ENCODE results near the gene SBK1.

SBK1 gene

DNA sequence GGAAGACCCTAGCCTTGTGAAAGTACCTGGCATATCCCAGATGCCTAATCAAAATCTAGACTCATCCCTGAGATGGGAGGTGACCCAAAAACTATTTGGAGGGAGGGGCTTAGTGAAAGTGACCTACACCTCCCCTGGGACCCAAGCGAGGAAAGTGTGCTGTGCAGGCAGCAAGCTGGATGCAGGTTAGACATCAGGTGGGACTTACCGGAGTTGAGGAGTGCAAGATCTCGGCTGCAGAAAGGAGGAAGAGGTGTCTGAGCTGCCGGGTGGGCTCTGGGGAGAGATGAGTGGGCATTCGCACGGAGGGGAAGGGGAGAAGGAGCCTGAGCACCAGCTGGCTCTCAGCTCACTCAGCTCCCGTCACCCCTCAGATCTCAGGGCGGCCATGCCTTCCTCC lies 10.3 kb upstream of the SBK1 start:
- DNase-seq (ENCODE audit: low read depth) = no peak

GRCh38 chr16:28283173-28283572 lies 9.2 kb upstream of the SBK1 start:
- DNase-seq (ENCODE audit: low read depth) = no peak

- DNase-seq (ENCODE audit: low read depth) = no peak
These were observed 8.3 kb upstream of the SBK1 start for GRCh38 chr16:28283798-28284577.

DNA sequence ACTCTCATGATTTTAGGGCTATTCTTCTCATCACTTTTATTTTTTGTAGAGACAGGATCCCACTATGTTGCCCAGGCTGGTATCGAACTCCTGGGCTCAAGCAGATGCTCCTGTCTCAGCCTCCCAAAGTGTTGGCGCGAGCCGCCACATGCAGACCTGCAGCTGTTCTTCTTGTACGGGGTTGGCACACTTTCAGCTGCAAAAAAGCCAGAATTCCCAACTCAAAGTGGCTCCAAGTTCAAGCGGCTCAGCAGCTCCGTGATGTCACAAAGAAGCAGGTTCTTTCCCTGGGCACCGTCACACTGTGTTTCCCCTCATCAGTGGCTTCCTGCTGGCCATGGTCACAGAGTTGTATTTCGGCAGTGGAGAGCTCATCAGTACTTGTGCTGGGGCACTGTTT lies 6.7 kb upstream of the SBK1 start:
- no peak for DNase-seq (ENCODE audit: low read depth)

- no peak for DNase-seq (ENCODE audit: low read depth)
These were observed 4.2 kb upstream of the SBK1 start for GRCh38 chr16:28288114-28288513.

GRCh38 chr16:28289048-28289447 lies 3.3 kb upstream of the SBK1 start:
- DNase-seq (ENCODE audit: low read depth) = no peak

DNA sequence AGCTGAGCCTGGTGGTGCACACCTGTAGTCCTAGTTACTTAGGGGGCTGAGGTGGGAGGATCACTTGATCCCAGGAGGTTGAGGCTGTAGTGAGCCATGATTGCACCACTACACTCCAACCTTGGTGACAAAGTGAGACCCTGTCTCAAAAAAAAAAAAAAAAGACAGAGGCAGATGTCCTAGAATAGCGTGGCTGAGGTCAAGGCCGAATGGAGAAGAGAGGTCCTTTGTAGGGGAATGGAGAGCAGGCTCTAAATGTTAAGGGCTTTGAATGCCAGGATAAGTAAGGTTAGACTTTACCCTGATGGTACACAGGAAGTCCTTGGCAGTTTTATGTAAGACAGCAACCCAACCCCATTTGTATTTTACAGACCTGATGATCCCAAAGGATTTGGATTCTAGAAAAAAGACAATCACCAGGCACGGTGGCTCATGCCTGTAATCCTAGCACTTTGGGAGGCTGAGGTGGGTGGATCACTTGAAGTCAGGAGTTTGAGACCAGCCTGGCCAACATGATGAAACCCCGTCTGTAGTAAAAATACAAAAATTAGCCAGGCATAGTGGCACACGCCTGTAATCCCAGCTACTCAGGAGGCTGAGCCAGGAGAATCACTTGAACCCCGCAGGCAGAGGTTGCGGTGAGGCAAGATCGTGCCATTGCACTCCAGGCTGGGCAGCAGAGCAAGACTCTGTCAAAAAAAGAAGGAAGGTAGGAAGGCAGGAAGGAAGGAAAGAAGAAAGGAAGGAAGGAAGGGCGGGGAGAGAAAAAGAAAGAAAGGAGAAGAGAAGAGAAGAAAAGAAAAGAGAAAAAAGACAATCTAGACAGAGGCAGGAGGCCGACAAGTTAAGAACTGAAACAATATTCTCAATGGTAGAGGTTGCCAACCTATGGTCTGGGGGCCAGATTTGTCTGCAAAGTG lies 2.1 kb upstream of the SBK1 start:
- no peak for DNase-seq (ENCODE audit: low read depth)

DNA sequence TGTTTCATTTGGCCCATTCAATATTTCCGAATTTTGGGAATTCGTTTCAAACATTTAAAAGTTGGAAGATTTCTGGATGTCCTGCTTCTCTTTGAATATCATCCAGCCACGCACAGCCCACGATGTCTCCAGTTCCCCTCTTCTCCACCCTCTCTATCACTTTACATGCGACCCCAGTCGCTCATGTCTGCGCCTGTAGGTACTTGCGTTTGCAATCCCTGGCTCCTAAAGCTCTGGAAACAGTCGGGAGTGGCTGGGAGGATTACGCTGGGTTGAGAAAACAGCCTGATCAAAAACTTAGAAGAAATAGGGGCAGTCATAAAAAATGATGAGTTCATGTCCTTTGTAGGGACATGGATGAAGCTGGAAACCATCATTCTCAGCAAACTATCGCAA lies 1.5 kb upstream of the SBK1 start:
- no peak for DNase-seq (ENCODE audit: low read depth)

GRCh38 chr16:28292731-28293600 lies 641 bp downstream of the SBK1 start:
- DNase-seq (ENCODE audit: low read depth) = no peak

DNA sequence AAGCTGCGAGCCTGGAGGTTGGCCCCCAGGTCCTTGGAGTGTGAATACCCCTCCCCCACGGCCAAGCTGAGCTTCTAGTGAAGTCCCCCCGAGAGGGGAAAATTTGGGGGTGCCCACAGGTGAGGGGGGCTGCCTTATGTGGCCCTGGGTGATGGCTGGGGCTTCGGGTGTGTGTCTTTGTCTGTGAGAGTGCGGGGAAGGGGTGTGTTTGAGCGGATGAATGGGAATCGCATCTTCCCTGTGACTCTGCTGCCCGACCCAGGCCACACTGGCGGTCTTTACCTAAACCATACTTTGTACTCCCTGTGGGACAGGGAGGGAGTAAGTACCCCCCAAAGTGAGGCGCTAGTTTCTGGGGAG lies 1.3 kb downstream of the SBK1 start:
- DNase-seq (ENCODE audit: low read depth) = no peak

DNA sequence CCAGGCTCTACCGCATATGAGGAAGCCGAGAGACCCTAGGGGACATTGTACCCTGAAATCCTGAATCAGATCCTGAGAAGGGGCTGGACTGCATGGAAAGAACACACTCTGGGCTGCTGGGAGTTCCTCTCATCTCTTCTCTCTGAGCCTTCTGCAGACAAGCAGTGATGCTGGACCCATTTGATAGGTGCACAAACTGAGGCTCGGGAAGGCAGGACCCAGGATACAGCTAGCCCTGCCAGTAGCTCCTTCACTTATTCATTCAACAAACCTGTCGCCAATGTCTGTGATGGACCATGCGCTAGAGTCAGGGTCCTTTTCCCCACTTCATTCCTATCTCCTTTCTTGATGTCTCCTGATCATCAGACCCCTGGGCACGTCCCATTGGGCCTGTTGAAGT lies 1.9 kb downstream of the SBK1 start:
- DNase-seq (ENCODE audit: low read depth) = no peak

DNA sequence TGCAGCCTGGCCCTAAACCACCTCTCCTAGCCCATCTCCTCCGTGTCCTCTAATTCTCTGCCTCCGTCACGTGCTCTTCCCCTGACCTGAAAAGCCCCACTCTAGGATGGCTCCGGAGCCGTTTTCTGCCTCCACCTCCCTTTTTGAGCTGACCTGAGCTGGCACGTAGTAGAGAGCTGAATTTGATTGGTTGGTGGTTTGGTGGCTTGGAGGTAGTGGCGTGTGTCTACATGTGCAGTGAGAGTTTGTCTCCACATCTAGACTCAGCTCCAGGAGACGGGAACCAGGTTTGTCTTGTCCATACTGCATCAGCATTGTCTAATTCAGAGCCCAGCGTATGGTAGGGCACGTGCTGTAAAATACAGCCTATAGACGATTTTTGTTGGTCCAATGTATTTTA lies 3.0 kb downstream of the SBK1 start:
- no peak for DNase-seq (ENCODE audit: low read depth)

- no peak for DNase-seq (ENCODE audit: low read depth)
These were observed 5.0 kb downstream of the SBK1 start for GRCh38 chr16:28297308-28297707.

- DNase-seq (ENCODE audit: low read depth) = no peak
These were observed 5.6 kb downstream of the SBK1 start for GRCh38 chr16:28297784-28298510.

GRCh38 chr16:28298511-28298878 lies 6.2 kb downstream of the SBK1 start:
- DNase-seq (ENCODE audit: low read depth) = no peak

GRCh38 chr16:28300327-28300726 lies 8.0 kb downstream of the SBK1 start:
- DNase-seq (ENCODE audit: low read depth) = no peak

DNA sequence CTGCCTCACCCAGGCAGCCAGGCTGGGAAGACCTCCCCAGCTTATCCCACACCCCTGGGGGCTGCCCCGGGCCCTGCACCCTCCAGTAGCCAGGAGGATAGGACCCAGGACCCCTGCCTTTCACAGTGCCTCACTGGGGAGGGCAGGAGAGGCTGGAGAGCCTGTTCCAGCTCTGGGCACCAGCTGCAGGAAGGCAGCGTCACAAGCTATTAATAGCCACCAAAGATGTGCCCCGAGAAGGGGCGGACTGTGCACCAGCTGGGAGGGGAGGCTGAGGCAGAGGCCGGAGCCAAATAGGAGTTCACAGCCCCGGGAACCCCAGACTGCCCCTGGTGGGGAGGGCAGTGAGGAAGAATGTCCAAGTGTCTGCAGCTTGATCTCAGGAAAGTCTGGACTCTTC lies 8.8 kb downstream of the SBK1 start:
- DNase-seq (ENCODE audit: low read depth) = no peak

GRCh38 chr16:28301620-28302019 lies 9.3 kb downstream of the SBK1 start:
- DNase-seq (ENCODE audit: low read depth) = no peak

DNA sequence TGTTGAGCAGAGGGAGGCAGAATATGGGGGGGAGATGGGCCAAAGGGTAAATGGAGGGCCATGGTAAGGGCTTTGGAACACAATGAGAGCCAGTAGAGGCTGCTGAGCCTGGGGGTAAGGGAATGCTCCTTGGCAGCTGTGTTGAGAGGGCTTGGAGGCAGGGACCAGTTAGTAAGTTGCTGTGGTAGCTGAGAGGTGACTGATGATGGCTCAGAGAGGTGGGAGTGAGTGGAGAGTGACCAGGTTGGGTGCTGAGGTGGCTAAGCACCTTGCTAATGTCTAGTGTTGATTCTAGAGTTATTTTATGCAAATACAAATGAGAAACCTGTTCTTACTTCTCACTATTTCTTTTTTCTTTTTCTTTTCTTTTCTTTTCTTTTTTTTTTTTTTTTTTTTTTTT lies 10.8 kb downstream of the SBK1 start:
- DNase-seq (ENCODE audit: low read depth) = no peak

- no peak for DNase-seq (ENCODE audit: low read depth)
These were observed 11.9 kb downstream of the SBK1 start for GRCh38 chr16:28304214-28304613.

- DNase-seq (ENCODE audit: low read depth) = no peak
These were observed 15.6 kb downstream of the SBK1 start for GRCh38 chr16:28307936-28308335.

All from activated T-helper 1 cell treated with Interleukin-2 at 50 U/mL for 16 hours (primary cell).